Brain pericyte (primary cell): ENCODE data around the gene SOX5.

Experiments
- DNase-seq: peaks from one replicate; pipeline ENCODE4 v3.0.0-alpha.2; 2012; ENCODE audit warnings: low read depth, low spot score

The SOX5 gene

GRCh38 chr12:23686095-23686494 lies 263.4 kb downstream of the SOX5 start:
- no peak for DNase-seq

GRCh38 chr12:23684121-23684520 lies 265.3 kb downstream of the SOX5 start:
- DNase-seq = no peak

GRCh38 chr12:23681237-23681636 lies 268.2 kb downstream of the SOX5 start:
- no peak for DNase-seq

GRCh38 chr12:23674064-23674463 lies 275.4 kb downstream of the SOX5 start:
- DNase-seq = no peak

GRCh38 chr12:23671881-23672280 lies 277.6 kb downstream of the SOX5 start:
- no peak for DNase-seq

GRCh38 chr12:23670684-23671083 lies 278.8 kb downstream of the SOX5 start:
- no peak for DNase-seq

- DNase-seq = no peak
Measured at GRCh38 chr12:23669691-23670090, 279.8 kb downstream of the SOX5 start.

GRCh38 chr12:23666866-23667265 lies 282.6 kb downstream of the SOX5 start:
- no peak for DNase-seq

GRCh38 chr12:23662966-23663365 lies 286.5 kb downstream of the SOX5 start:
- no peak for DNase-seq

GRCh38 chr12:23659131-23659530 lies 290.3 kb downstream of the SOX5 start:
- DNase-seq = no peak

- DNase-seq = no peak
Measured at GRCh38 chr12:23657598-23657997, 291.9 kb downstream of the SOX5 start.

GRCh38 chr12:23655884-23656283 lies 293.6 kb downstream of the SOX5 start:
- no peak for DNase-seq

- no peak for DNase-seq
Measured at GRCh38 chr12:23655112-23655511, 294.4 kb downstream of the SOX5 start.

GRCh38 chr12:23648546-23648945 lies 300.9 kb downstream of the SOX5 start:
- DNase-seq = no peak

GRCh38 chr12:23640754-23641153 lies 308.7 kb downstream of the SOX5 start:
- no peak for DNase-seq

- DNase-seq = no peak
Measured at GRCh38 chr12:23634344-23634743, 315.1 kb downstream of the SOX5 start.

- DNase-seq = no peak
Measured at GRCh38 chr12:23631786-23632377, 317.6 kb downstream of the SOX5 start.

GRCh38 chr12:23630524-23630923 lies 318.9 kb downstream of the SOX5 start:
- no peak for DNase-seq

GRCh38 chr12:23628806-23629205 lies 320.7 kb downstream of the SOX5 start:
- no peak for DNase-seq

- DNase-seq = no peak
Measured at GRCh38 chr12:23626791-23627190, 322.7 kb downstream of the SOX5 start.

GRCh38 chr12:23621900-23622299 lies 327.6 kb downstream of the SOX5 start:
- no peak for DNase-seq

GRCh38 chr12:23618718-23619117 lies 330.8 kb downstream of the SOX5 start:
- DNase-seq = no peak

- no peak for DNase-seq
Measured at GRCh38 chr12:23617749-23618148, 331.7 kb downstream of the SOX5 start.

GRCh38 chr12:23614280-23614679 lies 335.2 kb downstream of the SOX5 start:
- DNase-seq = no peak
